K562 (cell line): ENCODE measurements around the gene LIMD2. TPM values are rescaled to one million over a fixed set of nuclear protein-coding genes. Genes with fewer than 3 reads are reported as not detected.

Experiments
- ATAC-seq: fragments of 200-7000 bp; cut with Tn5 transposase; 3 replicates; pipeline ENCODE4 v1.9.1; 2020; ENCODE audit warnings: moderate library complexity
- BruUV-seq: library from RNA; stranded (reverse); fragments of 400-500 nt; replicated peaks from 2 replicates; lab custom pipeline; 2021; lab: Mats Ljungman, UMichigan
- CTCF ChIA-PET: fragments of 300-600 bp; formaldehyde crosslinking; extraction: SDS; loops from one replicate; lab custom pipeline; 2021; ENCODE audit warnings: low intra/inter-chr PET ratio; lab: Yijun Ruan, JAX
- POLR2A ChIA-PET: fragments of 300-600, 350-650 bp; sonication (Branson Sonifier 250); formaldehyde crosslinking; extraction: SDS; loops from one replicate; lab custom pipeline; 2021; ENCODE audit warnings: antibody characterized with exemption, inconsistent platforms; lab: Yijun Ruan, JAX
- DNase-seq, 4 experiments: peaks; one replicate each; pipeline versions ENCODE4 v3.0.0 to v3.0.0-alpha.2; 2011 to 2018; ENCODE audit warnings: low spot score in 3 of 4, mixed read lengths in 3 of 4; ENCODE audit errors: extremely low read depth in 1 of 4
- FAIRE-seq: peaks from 2 replicates; lab custom pipeline; 2011; peaks lifted over from hg19 to GRCh38; lab: Jason Lieb, UNC
- H2AFZ ChIP-seq: 2 replicates; pipeline ENCODE4 v1.6.0; 2011; ENCODE audit warnings: low read depth, low read length, control low read depth, inconsistent platforms
- H3K27ac ChIP-seq: fragments of 200-600 bp; 3 replicates; pipeline ENCODE4 v1.8.0; 2011; ENCODE audit warnings: low read depth, mild to moderate bottlenecking, control low read depth, inconsistent platforms, low read length, moderate library complexity, mixed read lengths; ENCODE audit errors: extremely low read depth
- H3K27me3 ChIP-seq, 2 experiments: fragments of 300-600 bp in 1 of 2; 2 replicates in 1 of 2; 3 replicates in 1 of 2; pipeline versions ENCODE4 v1.6.0 to v1.8.0; 2011; ENCODE audit warnings: inconsistent platforms in 2 of 2, low read length in 2 of 2, mild to moderate bottlenecking in 1 of 2, mixed read lengths in 1 of 2, moderate library complexity in 1 of 2; ENCODE audit not compliant: control insufficient read depth in 2 of 2, insufficient read depth in 2 of 2
- H3K36me3 ChIP-seq: fragments of 300-600 bp; 3 replicates; pipeline ENCODE4 v1.8.0; 2011; ENCODE audit warnings: mild to moderate bottlenecking, low read length, inconsistent platforms; ENCODE audit not compliant: control insufficient read depth, insufficient read depth
- H3K4me1 ChIP-seq, 2 experiments: fragments of 200-600 bp in 1 of 2; replicated peaks in 1 of 2; 2 replicates in 1 of 2; 3 replicates in 1 of 2; pipeline versions ENCODE4 v1.5.1 to v1.8.0; 2011; ENCODE audit warnings: inconsistent platforms in 2 of 2, low read length in 2 of 2, mild to moderate bottlenecking in 1 of 2, mixed read lengths in 1 of 2, moderate library complexity in 1 of 2; ENCODE audit not compliant: control insufficient read depth in 2 of 2, insufficient read depth in 2 of 2
- H3K4me2 ChIP-seq: 2 replicates; pipeline ENCODE4 v1.6.1; 2011; ENCODE audit warnings: low read length, control low read depth, inconsistent platforms, mixed read lengths; ENCODE audit not compliant: insufficient read depth
- H3K4me3 ChIP-seq: fragments of 200-600 bp; sonication (generic), shearing (Covaris generic); 2 replicates; pipeline ENCODE4 v1.5.1; 2016; ENCODE audit warnings: control low read depth, inconsistent platforms
- H3K79me2 ChIP-seq: fragments of 200-600 bp; 3 replicates; pipeline ENCODE4 v1.8.0; 2011; ENCODE audit warnings: low read length, inconsistent platforms; ENCODE audit not compliant: control insufficient read depth, insufficient read depth
- H3K9ac ChIP-seq, 2 experiments: 2 replicates each; pipeline versions ENCODE4 v1.6.0 to v1.6.1; 2011; ENCODE audit warnings: low read depth in 2 of 2, low read length in 2 of 2, control low read depth in 1 of 2, inconsistent platforms in 1 of 2, mild to moderate bottlenecking in 1 of 2, mixed read lengths in 1 of 2; ENCODE audit not compliant: insufficient read depth in 1 of 2
- H3K9me1 ChIP-seq: one replicate; pipeline ENCODE4 v1.6.0; 2011; ENCODE audit warnings: inconsistent platforms, mild to moderate bottlenecking, low read length, moderate library complexity; ENCODE audit not compliant: control insufficient read depth, insufficient read depth
- H3K9me3 ChIP-seq: replicated peaks from 2 replicates; pipeline ENCODE4 v1.5.1; 2011; ENCODE audit warnings: low read depth, low read length, inconsistent platforms; ENCODE audit not compliant: control insufficient read depth, insufficient read depth
- H4K20me1 ChIP-seq: replicated peaks from 2 replicates; pipeline ENCODE4 v1.6.1; 2011; ENCODE audit warnings: low read length, inconsistent platforms, mixed read lengths; ENCODE audit not compliant: control insufficient read depth, insufficient read depth
- NCOA6 ChIP-seq: fragments of 450-650 bp; IDR thresholded peaks from 2 replicates; pipeline ENCODE4 v1.6.1; 2017; ENCODE audit warnings: mild to moderate bottlenecking
- WGBS: fragments of 100-300 bp; shearing (Covaris generic); methylation state at CpG from one replicate; pipeline ENCODE4 v1.1.6; 2016; ENCODE audit warnings: low coverage, mixed read lengths; ENCODE audit not compliant: insufficient coverage; ENCODE audit errors: missing lambda C conversion rate; 5-methylcytosine and 5-hydroxymethylcytosine counted together
- in situ Hi-C: fragments of 300-500 bp; cut with MboI; formaldehyde crosslinking; loops from 4 replicates; pipeline ENCODE4 v1.15.0; 2018; ENCODE audit warnings: inconsistent platforms, mixed read lengths
- intact Hi-C: fragments of 100-400 bp; cut with micrococcal nuclease; formaldehyde crosslinking; loops from 2 replicates; pipeline ENCODE4 v1.14.2; 2022
- polyA plus RNA-seq, 8 experiments: library from polyadenylated mRNA; depleted of rRNA in 4 of 8; stranded (reverse) in 5 of 8; unstranded in 3 of 8; fragments of >200 nt; fragmentation: Nextera tagmentation in 2 of 8; fragmentation: Illumina TruSeq in 1 of 8; extraction: Ambion mirVana in 2 of 8; extraction: Trizol in 1 of 8; gene quantifications; 2 replicates each; pipeline versions ENCODE4 v1.2.1 to v1.2.3, GENCODE V29; 2011 to 2014; ENCODE audit warnings: inconsistent platforms in 1 of 8, missing spikeins in 1 of 8
- total RNA-seq, 7 experiments: library from RNA; depleted of rRNA in 6 of 7; stranded (reverse); fragments of >200 nt in 6 of 7; fragmentation: Illumina TruSeq in 2 of 7; extraction: Trizol in 2 of 7; gene quantifications; 2 replicates each; pipeline versions ENCODE4 v1.2.1 to v1.2.3, GENCODE V29; 2011 to 2021; ENCODE audit warnings: low replicate concordance in 1 of 7
- TF ChIP-seq, protein P1 (sequence below): fragments of 200-600 bp; sonication (generic); IDR thresholded peaks from one replicate; pipeline ENCODE4 v1.6.1; 2012; ENCODE audit warnings: mild to moderate bottlenecking, low read depth, low read length, inconsistent platforms

LIMD2 gene
- total and polyA plus RNA-seq, 9 of the 15 experiments (the other 6 are each of a cell fraction or from before 2014, with no cell fraction given): 0.07 to 11.2 (median 2.8) TPM

DNA sequence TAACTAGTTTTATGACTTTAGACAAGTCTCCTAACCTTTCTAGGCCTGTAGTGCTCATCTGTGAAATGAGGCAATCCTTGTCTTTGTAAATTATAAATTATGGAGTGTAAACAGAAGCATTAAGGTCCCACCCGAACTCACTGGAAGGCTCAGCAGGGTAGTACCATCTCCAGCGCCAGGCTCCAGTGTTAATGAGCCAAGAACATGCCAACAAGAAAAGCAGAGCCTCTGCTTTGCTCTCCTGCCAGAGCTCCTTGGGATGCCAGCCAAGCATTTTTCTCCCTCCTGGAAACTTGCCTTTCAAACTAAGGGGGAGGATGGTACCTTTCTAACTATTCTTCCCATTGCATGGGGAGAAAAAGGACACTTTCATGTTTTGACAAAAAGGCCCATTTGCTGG lies 14.9 kb downstream of the LIMD2 start:
- no peak for DNase-seq
- no peaks in the 10 kb centered on the region for H3K9me1 ChIP-seq
- no peak overlapping the region for H3K4me2 ChIP-seq
- FAIRE-seq: no peak
- intact Hi-C loops (no loop called here), in situ Hi-C loops (no loop called here)
- no peak overlapping the region for H3K9ac ChIP-seq
- ChIA-PET POLR2A (no interaction called here), CTCF (no interaction called here)
- BruUV-seq: no TSS peak
- H3K27me3 ChIP-seq: no peaks in the 10 kb centered on the region
- no peak for ATAC-seq
- no peaks in the 10 kb centered on the region for H4K20me1 ChIP-seq
- H3K79me2 ChIP-seq: no peaks in the 10 kb centered on the region
- H3K9me3 ChIP-seq: no peaks in the 10 kb centered on the region
- H3K27ac ChIP-seq: no peak overlapping the region
- no peak overlapping the region for H3K4me3 ChIP-seq
- H3K4me1 ChIP-seq: no peaks in the 10 kb centered on the region
- 53% methylated on average over 2 of the region's 2 CpGs for WGBS
- H2AFZ ChIP-seq: no peak overlapping the region
- peaks cover 29% of the 10 kb centered on the region; the same call in 2 of the 3 replicates for H3K36me3 ChIP-seq
- no peak for TF ChIP-seq NCOA6
- TF ChIP-seq, protein P1, sequence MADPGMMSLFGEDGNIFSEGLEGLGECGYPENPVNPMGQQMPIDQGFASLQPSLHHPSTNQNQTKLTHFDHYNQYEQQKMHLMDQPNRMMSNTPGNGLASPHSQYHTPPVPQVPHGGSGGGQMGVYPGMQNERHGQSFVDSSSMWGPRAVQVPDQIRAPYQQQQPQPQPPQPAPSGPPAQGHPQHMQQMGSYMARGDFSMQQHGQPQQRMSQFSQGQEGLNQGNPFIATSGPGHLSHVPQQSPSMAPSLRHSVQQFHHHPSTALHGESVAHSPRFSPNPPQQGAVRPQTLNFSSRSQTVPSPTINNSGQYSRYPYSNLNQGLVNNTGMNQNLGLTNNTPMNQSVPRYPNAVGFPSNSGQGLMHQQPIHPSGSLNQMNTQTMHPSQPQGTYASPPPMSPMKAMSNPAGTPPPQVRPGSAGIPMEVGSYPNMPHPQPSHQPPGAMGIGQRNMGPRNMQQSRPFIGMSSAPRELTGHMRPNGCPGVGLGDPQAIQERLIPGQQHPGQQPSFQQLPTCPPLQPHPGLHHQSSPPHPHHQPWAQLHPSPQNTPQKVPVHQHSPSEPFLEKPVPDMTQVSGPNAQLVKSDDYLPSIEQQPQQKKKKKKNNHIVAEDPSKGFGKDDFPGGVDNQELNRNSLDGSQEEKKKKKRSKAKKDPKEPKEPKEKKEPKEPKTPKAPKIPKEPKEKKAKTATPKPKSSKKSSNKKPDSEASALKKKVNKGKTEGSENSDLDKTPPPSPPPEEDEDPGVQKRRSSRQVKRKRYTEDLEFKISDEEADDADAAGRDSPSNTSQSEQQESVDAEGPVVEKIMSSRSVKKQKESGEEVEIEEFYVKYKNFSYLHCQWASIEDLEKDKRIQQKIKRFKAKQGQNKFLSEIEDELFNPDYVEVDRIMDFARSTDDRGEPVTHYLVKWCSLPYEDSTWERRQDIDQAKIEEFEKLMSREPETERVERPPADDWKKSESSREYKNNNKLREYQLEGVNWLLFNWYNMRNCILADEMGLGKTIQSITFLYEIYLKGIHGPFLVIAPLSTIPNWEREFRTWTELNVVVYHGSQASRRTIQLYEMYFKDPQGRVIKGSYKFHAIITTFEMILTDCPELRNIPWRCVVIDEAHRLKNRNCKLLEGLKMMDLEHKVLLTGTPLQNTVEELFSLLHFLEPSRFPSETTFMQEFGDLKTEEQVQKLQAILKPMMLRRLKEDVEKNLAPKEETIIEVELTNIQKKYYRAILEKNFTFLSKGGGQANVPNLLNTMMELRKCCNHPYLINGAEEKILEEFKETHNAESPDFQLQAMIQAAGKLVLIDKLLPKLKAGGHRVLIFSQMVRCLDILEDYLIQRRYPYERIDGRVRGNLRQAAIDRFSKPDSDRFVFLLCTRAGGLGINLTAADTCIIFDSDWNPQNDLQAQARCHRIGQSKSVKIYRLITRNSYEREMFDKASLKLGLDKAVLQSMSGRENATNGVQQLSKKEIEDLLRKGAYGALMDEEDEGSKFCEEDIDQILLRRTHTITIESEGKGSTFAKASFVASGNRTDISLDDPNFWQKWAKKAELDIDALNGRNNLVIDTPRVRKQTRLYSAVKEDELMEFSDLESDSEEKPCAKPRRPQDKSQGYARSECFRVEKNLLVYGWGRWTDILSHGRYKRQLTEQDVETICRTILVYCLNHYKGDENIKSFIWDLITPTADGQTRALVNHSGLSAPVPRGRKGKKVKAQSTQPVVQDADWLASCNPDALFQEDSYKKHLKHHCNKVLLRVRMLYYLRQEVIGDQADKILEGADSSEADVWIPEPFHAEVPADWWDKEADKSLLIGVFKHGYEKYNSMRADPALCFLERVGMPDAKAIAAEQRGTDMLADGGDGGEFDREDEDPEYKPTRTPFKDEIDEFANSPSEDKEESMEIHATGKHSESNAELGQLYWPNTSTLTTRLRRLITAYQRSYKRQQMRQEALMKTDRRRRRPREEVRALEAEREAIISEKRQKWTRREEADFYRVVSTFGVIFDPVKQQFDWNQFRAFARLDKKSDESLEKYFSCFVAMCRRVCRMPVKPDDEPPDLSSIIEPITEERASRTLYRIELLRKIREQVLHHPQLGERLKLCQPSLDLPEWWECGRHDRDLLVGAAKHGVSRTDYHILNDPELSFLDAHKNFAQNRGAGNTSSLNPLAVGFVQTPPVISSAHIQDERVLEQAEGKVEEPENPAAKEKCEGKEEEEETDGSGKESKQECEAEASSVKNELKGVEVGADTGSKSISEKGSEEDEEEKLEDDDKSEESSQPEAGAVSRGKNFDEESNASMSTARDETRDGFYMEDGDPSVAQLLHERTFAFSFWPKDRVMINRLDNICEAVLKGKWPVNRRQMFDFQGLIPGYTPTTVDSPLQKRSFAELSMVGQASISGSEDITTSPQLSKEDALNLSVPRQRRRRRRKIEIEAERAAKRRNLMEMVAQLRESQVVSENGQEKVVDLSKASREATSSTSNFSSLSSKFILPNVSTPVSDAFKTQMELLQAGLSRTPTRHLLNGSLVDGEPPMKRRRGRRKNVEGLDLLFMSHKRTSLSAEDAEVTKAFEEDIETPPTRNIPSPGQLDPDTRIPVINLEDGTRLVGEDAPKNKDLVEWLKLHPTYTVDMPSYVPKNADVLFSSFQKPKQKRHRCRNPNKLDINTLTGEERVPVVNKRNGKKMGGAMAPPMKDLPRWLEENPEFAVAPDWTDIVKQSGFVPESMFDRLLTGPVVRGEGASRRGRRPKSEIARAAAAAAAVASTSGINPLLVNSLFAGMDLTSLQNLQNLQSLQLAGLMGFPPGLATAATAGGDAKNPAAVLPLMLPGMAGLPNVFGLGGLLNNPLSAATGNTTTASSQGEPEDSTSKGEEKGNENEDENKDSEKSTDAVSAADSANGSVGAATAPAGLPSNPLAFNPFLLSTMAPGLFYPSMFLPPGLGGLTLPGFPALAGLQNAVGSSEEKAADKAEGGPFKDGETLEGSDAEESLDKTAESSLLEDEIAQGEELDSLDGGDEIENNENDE: no peak
